Right lobe of liver (tissue), 4 donors: ENCODE results near the gene SIK3.

ENCODE experiments used
- POLR2A ChIP-seq: fragments of 450-650 bp; IDR thresholded peaks from one replicate; pipeline ENCODE4 v1.6.1; 2017; ENCODE audit warnings: antibody characterized with exemption, mild to moderate bottlenecking
- TF ChIP-seq, protein P1 (sequence below), 4 donors: fragments of 200-600 bp in 3 of 4; fragments of 450-650 bp in 1 of 4; IDR thresholded peaks; one replicate each; pipeline versions ENCODE4 v1.5.1 to v1.8.0; 2016 to 2022; ENCODE audit warnings: antibody characterized with exemption in 4 of 4, mild to moderate bottlenecking in 2 of 4
- donor health status: DM: no; HTN: no; CAD: no.
- donor health status: DM: no; HTN: no; CAD: no.
- donor health status: DM: no; HTN: yes; CAD: no.

DNA sequence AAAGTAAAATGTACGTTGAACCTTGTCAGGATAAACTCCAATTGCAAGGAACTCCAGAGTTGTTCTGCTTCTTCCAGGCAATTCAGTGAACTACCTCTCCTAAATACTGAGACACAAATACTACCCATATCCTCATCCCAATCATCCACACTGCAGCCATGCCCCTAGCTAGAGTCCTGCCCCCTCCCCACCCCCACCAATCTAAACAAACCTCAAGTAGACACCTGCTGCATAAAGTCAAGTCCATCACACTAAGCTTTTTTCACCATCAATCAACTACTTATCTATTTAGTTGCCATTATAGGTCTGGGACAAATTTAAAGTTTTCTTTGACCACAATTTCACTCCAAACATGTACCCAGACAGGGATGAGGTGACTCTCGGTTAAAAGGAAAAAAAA lies 167.6 kb downstream of the SIK3 start:
- TF ChIP-seq, protein P1, sequence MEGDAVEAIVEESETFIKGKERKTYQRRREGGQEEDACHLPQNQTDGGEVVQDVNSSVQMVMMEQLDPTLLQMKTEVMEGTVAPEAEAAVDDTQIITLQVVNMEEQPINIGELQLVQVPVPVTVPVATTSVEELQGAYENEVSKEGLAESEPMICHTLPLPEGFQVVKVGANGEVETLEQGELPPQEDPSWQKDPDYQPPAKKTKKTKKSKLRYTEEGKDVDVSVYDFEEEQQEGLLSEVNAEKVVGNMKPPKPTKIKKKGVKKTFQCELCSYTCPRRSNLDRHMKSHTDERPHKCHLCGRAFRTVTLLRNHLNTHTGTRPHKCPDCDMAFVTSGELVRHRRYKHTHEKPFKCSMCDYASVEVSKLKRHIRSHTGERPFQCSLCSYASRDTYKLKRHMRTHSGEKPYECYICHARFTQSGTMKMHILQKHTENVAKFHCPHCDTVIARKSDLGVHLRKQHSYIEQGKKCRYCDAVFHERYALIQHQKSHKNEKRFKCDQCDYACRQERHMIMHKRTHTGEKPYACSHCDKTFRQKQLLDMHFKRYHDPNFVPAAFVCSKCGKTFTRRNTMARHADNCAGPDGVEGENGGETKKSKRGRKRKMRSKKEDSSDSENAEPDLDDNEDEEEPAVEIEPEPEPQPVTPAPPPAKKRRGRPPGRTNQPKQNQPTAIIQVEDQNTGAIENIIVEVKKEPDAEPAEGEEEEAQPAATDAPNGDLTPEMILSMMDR (IDR thresholded peaks at IDR 0.05) = no peak
- no peak for TF ChIP-seq POLR2A
